ENCODE measurements around the gene PARVB.

Gene PARVB

GRCh38 chr22:44067033-44067432 lies 42.9 kb downstream of the PARVB start:
- DNase-seq: no peak
- no peak for TF ChIP-seq POLR2A (IDR thresholded peaks at IDR 0.05; ENCODE audit: low read length)
- no peak for TF ChIP-seq GATA1 (IDR thresholded peaks at IDR 0.05; ENCODE audit: low read depth, low read length)

- TF ChIP-seq POLR2A (IDR thresholded peaks at IDR 0.05; ENCODE audit: low read length) (no peak), GATA1 (IDR thresholded peaks at IDR 0.05; ENCODE audit: low read depth, low read length) (no peak)
Measured at GRCh38 chr22:44067901-44068300, 43.8 kb downstream of the PARVB start.

GRCh38 chr22:44068422-44069191 lies 44.5 kb downstream of the PARVB start:
- DNase-seq: peak; percentile 64 to 76
- TF ChIP-seq POLR2A (IDR thresholded peaks at IDR 0.05; ENCODE audit: low read length): no peak
- no peak for TF ChIP-seq GATA1 (IDR thresholded peaks at IDR 0.05; ENCODE audit: low read depth, low read length)

More at GRCh38 chr22:44067901-44068300, 43.8 kb downstream of the PARVB start:
- no peak for DNase-seq

- DNase-seq: no peak
- TF ChIP-seq POLR2A (IDR thresholded peaks at IDR 0.05; ENCODE audit: low read length): no peak
Measured at GRCh38 chr22:44070029-44070428, 45.9 kb downstream of the PARVB start.

DNA sequence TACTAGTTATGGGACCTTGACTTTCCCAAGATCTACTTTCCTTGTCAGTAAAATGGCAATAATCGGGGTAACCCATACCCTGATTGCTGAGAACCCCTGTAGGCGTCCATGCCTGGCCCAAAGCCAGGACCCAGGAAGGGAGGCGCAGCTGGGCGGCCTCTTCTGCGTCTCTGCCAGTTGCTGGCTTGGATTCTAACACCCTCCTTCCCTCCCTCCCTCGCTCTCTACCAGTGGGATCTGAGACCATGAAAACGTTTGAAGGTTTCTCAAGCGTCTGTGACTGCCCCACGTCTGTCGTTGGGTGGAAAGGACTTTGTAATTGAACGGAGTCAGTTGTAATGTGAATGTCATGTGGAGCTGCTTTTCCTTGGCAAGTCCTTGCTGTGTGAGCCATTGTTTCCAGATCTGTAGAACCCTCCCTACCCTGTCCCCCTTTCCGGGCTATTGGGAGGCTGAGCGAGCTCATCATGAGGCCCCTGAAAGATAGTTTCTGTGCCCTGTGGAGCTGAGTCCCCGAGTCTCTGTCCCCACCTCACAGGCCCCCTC lies 47.8 kb downstream of the PARVB start:
- no peak for DNase-seq
- no peak for TF ChIP-seq GATA1 (IDR thresholded peaks at IDR 0.05; ENCODE audit: low read depth, low read length)
- TF ChIP-seq POLR2A (IDR thresholded peaks at IDR 0.05; ENCODE audit: low read length): no peak

DNA sequence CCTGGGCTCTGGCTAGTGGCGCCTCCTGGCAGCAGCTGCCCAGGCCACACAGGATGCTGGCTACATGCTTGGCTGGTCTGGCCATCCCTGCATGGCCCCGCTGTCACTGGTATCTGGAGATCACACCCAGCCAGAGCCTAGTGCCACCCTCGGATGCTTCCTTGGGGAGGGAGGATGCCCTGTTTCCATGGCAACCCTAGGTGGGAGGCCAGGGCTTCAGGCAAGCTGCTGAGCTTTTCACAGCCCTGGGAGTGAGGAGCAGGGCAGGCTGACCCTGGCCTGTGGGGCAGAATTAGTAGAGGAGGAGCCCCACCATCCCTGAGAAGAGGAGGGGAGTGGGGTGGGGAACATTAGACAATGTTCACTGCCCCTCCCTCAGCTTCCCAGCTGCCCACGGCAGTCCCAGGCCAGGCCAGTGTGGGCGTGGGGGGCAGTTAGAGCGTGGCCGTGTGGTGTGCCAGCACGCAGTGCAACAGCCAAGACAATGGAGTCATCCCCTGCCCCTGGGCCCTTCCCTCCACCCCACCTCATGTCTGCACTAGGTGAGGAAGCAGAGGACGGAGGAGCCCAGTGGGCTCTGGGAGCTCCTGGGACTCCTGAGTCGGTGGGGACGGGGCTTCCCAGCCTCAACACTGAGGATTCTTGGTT lies 50.4 kb downstream of the PARVB start:
- DNase-seq: peak; percentile 24 to 32

GRCh38 chr22:44075022-44075421 lies 50.9 kb downstream of the PARVB start:
- no peak for DNase-seq

More for the DNA sequence above, 50.4 kb downstream of the PARVB start:
- TF ChIP-seq POLR2A (IDR thresholded peaks at IDR 0.05; ENCODE audit: low read length) (no peak), GATA1 (IDR thresholded peaks at IDR 0.05; ENCODE audit: low read depth, low read length) (no peak)

DNA sequence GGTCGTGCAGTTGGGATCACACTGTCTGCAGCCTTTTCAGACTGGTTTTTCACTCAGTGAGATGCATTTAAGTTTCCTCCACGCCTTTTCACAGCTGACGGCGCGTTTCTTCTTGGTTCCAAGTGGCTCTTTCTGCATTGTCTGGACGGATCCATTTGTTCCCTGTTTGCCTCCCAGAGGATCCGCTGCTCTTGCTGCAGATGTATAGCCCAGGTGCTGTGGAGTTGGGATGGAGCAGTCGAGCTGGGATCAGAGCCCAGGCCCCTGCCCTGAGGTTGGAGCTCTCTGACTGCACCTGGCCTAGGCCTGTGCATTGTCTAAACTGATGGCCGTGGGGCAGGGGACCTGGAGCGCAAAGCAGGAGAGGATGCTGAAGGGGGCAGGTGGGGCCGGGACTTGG lies 51.6 kb downstream of the PARVB start:
- no peak for DNase-seq
- TF ChIP-seq POLR2A (IDR thresholded peaks at IDR 0.05; ENCODE audit: low read length) (no peak), GATA1 (IDR thresholded peaks at IDR 0.05; ENCODE audit: low read depth, low read length) (no peak)

More at GRCh38 chr22:44075022-44075421, 50.9 kb downstream of the PARVB start:
- TF ChIP-seq POLR2A (IDR thresholded peaks at IDR 0.05; ENCODE audit: low read length) (no peak), GATA1 (IDR thresholded peaks at IDR 0.05; ENCODE audit: low read depth, low read length) (no peak)

- TF ChIP-seq POLR2A (IDR thresholded peaks at IDR 0.05; ENCODE audit: low read length): no peak
- no peak for TF ChIP-seq GATA1 (IDR thresholded peaks at IDR 0.05; ENCODE audit: low read depth, low read length)
Measured at GRCh38 chr22:44076825-44077224, 52.7 kb downstream of the PARVB start.

GRCh38 chr22:44080936-44081861 lies 57.1 kb downstream of the PARVB start:
- peak; percentile 69 to 81 for DNase-seq
- no peak for TF ChIP-seq POLR2A (IDR thresholded peaks at IDR 0.05; ENCODE audit: low read length)
- TF ChIP-seq GATA1 (IDR thresholded peaks at IDR 0.05; ENCODE audit: low read depth, low read length): no peak

More at GRCh38 chr22:44076825-44077224, 52.7 kb downstream of the PARVB start:
- DNase-seq: no peak

DNA sequence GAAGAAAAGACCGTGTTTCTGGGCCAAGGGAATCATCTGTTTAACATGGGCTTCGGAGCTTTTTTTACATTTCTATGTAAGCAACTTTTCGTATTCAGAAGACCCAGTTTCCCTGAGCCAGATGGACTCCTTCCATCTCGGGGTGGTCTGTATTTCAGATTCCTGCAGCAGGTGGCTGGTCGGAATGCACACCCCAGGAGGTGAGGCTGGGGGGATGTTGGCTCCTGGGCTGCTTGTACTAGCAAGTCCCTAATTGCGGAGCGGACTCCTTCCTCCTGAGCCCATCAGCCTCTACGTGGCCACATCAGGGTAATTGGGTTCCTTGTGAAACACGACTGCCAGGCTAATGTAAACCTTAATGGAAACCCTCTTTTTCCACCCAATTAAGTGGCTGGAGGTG lies 58.7 kb downstream of the PARVB start:
- TF ChIP-seq GATA1 (IDR thresholded peaks at IDR 0.05; ENCODE audit: low read depth, low read length) (no peak), POLR2A (IDR thresholded peaks at IDR 0.05; ENCODE audit: low read length) (no peak)
- no peak for DNase-seq

- no peak for TF ChIP-seq POLR2A (IDR thresholded peaks at IDR 0.05; ENCODE audit: low read length)
Measured at GRCh38 chr22:44084044-44084772, 60.1 kb downstream of the PARVB start.

DNA sequence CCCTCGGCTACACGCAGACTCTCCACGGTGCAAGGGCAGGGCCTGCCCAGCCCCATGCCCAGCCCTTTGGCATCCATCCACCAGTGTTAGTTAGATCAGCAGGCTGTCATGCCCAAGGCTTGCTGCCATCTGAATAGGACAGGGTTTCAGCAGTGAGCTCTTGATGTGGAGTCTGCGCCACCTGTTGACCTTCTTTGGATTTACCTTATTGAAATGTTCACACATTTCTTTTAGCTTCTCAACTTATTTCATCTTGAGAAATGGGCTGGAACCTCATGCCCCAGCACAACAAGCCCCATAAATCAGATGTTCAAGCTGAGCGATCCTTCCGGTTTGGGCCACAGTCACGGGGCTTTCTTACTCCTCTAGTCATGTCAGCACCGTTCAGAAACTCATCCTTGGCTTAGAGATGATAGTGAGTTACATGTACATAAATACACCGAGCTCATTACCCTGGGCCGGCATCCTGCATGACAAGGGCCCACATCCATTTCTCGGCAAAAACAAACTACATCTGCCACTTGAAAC lies 61.7 kb downstream of the PARVB start:
- DNase-seq: peak; percentile 79 to 81
- no peak for TF ChIP-seq GATA1 (IDR thresholded peaks at IDR 0.05; ENCODE audit: low read depth, low read length)
- TF ChIP-seq POLR2A (IDR thresholded peaks at IDR 0.05; ENCODE audit: low read length): no peak

More at GRCh38 chr22:44084044-44084772, 60.1 kb downstream of the PARVB start:
- DNase-seq: no peak

Measured in erythroblast (primary cell).